Neural cell (in vitro differentiated cells): ENCODE results near the gene EIF2B2. TPM values are rescaled to one million over a fixed set of nuclear protein-coding genes. Genes with fewer than 3 reads are reported as not detected.

ENCODE experiments used
- polyA plus RNA-seq: library from polyadenylated mRNA; depleted of rRNA; stranded (reverse); fragments of >200 nt; gene quantifications from 2 replicates; pipeline ENCODE4 v1.2.3, GENCODE V29; 2014
- small RNA-seq, 3 experiments: library from RNA; depleted of rRNA; stranded (forward); fragments of <200 nt; gene quantifications; one replicate each; pipeline ENCODE3, GENCODE V24; 2012

Gene EIF2B2
- polyA plus RNA-seq, 1 donor from 2014 or later = 43.1 TPM

Small RNA genes within 50 kb of the gene (small RNA-seq; reads per million reads assigned to genes)
- 0 reads per million in 3 experiments for gene RNU6-689P

Other genes with a start within 250 kb of the EIF2B2 start
- 63.4 and 75.1 TPM in 2 replicates for gene YLPM1, start 239.6 kb upstream of the EIF2B2 start, polyA plus RNA-seq
- not detected in 2 replicates for gene PROX2, start 126.8 kb upstream of the EIF2B2 start, polyA plus RNA-seq
- 56.5 and 59.7 TPM in 2 replicates for gene DLST, start 121.0 kb upstream of the EIF2B2 start, polyA plus RNA-seq
- gene RPS6KL1, start 79.7 kb upstream of the EIF2B2 start, polyA plus RNA-seq = 147 and 187 TPM in 2 replicates
- gene PGF, start 47.3 kb upstream of the EIF2B2 start, polyA plus RNA-seq = 0.28 TPM in 1 of 2 replicates, not detected in the other
- gene MLH3, start 48.5 kb downstream of the EIF2B2 start, polyA plus RNA-seq = 16.9 and 17.3 TPM in 2 replicates
- 143 and 149 TPM in 2 replicates for gene ACYP1, start 61.1 kb downstream of the EIF2B2 start, polyA plus RNA-seq
- gene ZC2HC1C, start 66.7 kb downstream of the EIF2B2 start, polyA plus RNA-seq = 3.9 and 4.5 TPM in 2 replicates
- 9.4 and 22.9 TPM in 2 replicates for gene NEK9, start 124.1 kb downstream of the EIF2B2 start, polyA plus RNA-seq
- 121 and 146 TPM in 2 replicates for gene TMED10, start 173.7 kb downstream of the EIF2B2 start, polyA plus RNA-seq